ENCODE measurements around the gene NAT16. TPM values are rescaled to one million over a fixed set of nuclear protein-coding genes. Genes with fewer than 3 reads are reported as not detected.

The NAT16 gene
- total RNA-seq, 2 donors from 2014 or later = 0.26 TPM; not detected in 1

GRCh38 chr7:101173752-101174244 lies 6.3 kb downstream of the NAT16 start:
- no peaks in the 10 kb centered on the region for H3K9me3 ChIP-seq
- no peak overlapping the region for H3K27ac ChIP-seq
- intact Hi-C loops (cut with DNase I) = no loop called here
- DNase-seq (peak in 2 of 4 donors; percentile 17 to 31), ATAC-seq (no peak)
- H3K27me3 ChIP-seq = peaks cover 0 to 73% of the 10 kb centered on the region in 2 donors
- H3K36me3 ChIP-seq (replicated peaks in 1 of 2; ENCODE audit: insufficient read depth in 1 of 2, low read depth in 2 of 2) = no peaks in the 10 kb centered on the region
- H3K4me1 ChIP-seq = peaks cover 38% of the 10 kb centered on the region
- H3K4me3 ChIP-seq = no peak overlapping the region
- WGBS, 2 donors = 6 to 7% methylated on average over 12 to 16 of the region's 16 CpGs
- TF ChIP-seq POLR2A (IDR thresholded peaks at IDR 0.05) = no peak
- TF ChIP-seq, protein P1, sequence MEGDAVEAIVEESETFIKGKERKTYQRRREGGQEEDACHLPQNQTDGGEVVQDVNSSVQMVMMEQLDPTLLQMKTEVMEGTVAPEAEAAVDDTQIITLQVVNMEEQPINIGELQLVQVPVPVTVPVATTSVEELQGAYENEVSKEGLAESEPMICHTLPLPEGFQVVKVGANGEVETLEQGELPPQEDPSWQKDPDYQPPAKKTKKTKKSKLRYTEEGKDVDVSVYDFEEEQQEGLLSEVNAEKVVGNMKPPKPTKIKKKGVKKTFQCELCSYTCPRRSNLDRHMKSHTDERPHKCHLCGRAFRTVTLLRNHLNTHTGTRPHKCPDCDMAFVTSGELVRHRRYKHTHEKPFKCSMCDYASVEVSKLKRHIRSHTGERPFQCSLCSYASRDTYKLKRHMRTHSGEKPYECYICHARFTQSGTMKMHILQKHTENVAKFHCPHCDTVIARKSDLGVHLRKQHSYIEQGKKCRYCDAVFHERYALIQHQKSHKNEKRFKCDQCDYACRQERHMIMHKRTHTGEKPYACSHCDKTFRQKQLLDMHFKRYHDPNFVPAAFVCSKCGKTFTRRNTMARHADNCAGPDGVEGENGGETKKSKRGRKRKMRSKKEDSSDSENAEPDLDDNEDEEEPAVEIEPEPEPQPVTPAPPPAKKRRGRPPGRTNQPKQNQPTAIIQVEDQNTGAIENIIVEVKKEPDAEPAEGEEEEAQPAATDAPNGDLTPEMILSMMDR (IDR thresholded peaks at IDR 0.05) = no peak

DNA sequence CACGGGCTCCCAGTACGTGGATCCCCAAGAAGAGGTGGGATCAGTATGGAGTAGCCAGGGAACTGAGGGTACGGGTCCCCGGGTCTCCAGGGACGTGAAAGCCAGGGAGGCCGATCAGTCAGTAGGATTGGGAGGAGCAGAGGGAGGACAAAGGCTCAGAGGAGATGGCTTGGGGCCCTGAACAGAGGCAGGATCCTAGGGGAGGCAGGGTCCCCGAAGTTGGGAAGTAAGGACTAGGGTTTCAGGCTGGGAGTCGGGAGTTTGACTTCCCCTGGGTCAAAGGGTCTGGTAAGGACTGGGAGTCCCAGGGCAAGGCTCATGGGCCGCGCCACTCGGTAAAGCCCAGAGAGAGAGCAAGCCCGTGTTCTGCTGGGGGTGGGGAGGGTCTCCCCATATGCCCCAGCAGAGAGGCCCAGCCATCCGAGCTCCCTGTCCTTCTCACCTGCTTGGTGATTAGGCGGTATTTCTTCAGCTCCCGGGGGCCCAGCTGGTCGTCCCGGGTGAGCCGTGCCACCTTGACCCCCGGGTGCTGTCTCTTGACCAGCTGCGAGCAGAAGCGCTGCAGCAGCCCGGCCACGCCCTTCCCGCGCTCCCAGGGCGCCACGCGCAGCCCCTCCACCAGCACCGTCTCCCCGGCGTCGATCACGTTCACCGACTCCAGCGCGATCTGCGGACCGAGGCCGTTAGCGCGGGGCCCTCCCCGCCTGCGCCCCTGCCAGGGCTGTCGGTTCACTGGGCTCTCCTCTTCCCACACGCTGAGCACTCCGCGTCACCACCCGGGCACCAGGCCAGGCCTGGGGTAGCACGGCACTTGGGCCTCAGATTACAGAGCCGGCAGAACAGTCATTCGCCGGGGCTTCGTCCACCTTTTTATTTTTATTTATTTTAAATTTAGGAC lies 7.0 kb downstream of the NAT16 start:
- 2 to 7% methylated on average over 29 to 53 of the region's 53 CpGs for WGBS, 2 donors
- H3K4me3 ChIP-seq = no peak overlapping the region

GRCh38 chr7:101172005-101172853 lies 7.9 kb downstream of the NAT16 start:
- Histone ChIP-seq H3K27ac (no peak overlapping the region), H3K4me1 (peaks cover 38% of the 10 kb centered on the region), H3K9me3 (no peaks in the 10 kb centered on the region), H3K27me3 (peaks cover 0 to 71% of the 10 kb centered on the region in 2 donors), H3K4me3 (no peak overlapping the region), H3K36me3 (replicated peaks in 1 of 2; ENCODE audit: insufficient read depth in 1 of 2, low read depth in 2 of 2) (no peaks in the 10 kb centered on the region)
- intact Hi-C loops (cut with DNase I) = no loop called here
- 0 to 1% methylated on average over 3 to 78 of the region's 79 CpGs for WGBS, 2 donors
- ATAC-seq (no peak), DNase-seq (peak in 3 of 4 donors; percentile 27 to 36 (median 34))
- TF ChIP-seq, protein P1 (IDR thresholded peaks at IDR 0.05) = no peak
- TF ChIP-seq POLR2A (IDR thresholded peaks at IDR 0.05) = no peak

More for the DNA sequence above, 7.0 kb downstream of the NAT16 start:
- ATAC-seq = peak; percentile 78
- intact Hi-C loops (cut with DNase I) = no loop called here
- TF ChIP-seq POLR2A (IDR thresholded peaks at IDR 0.05) = peak in 2 of 3 donors; percentile 8 to 17
- TF ChIP-seq, protein P1 (IDR thresholded peaks at IDR 0.05) = no peak
- H3K36me3 ChIP-seq (replicated peaks in 1 of 2; ENCODE audit: insufficient read depth in 1 of 2, low read depth in 2 of 2) = no peaks in the 10 kb centered on the region
- H3K4me1 ChIP-seq = peaks cover 38% of the 10 kb centered on the region
- DNase-seq = peak; percentile 82 to 90 (median 88)
- H3K27ac ChIP-seq = no peak overlapping the region
- H3K27me3 ChIP-seq = peaks cover 0 to 74% of the 10 kb centered on the region in 2 donors
- no peaks in the 10 kb centered on the region for H3K9me3 ChIP-seq

- no peak overlapping the region for H3K4me3 ChIP-seq
- H3K4me1 ChIP-seq = peaks cover 38% of the 10 kb centered on the region
- peaks cover 0 to 69% of the 10 kb centered on the region in 2 donors for H3K27me3 ChIP-seq
- TF ChIP-seq, protein P1 (IDR thresholded peaks at IDR 0.05) = peak in 1 of 7 experiments; percentile 4
- TF ChIP-seq POLR2A (IDR thresholded peaks at IDR 0.05) = no peak
- H3K9me3 ChIP-seq = no peaks in the 10 kb centered on the region
- intact Hi-C loops (cut with DNase I) = no loop called here
- DNase-seq (no peak), ATAC-seq (no peak)
- H3K36me3 ChIP-seq (replicated peaks in 1 of 2; ENCODE audit: insufficient read depth in 1 of 2, low read depth in 2 of 2) = no peaks in the 10 kb centered on the region
- H3K27ac ChIP-seq = no peak overlapping the region
- WGBS, 2 donors = 2 to 3% methylated on average over 13 of the region's 13 CpGs
These were observed 8.7 kb downstream of the NAT16 start for GRCh38 chr7:101171442-101171837.

All from body of pancreas (tissue), 4 donors.